Spleen (tissue), 11 donors: ENCODE data around the gene RRP1. TPM values are rescaled to one million over a fixed set of nuclear protein-coding genes. Genes with fewer than 3 reads are reported as not detected.

ENCODE experiments used
- DNase-seq: peaks from one replicate; pipeline ENCODE4 v3.0.0-alpha.2; 2020
- H3K27ac ChIP-seq, 8 donors: fragments of 200-600 bp; sonication (generic) in 7 of 8; 1 replicate in 4 of 8; 2 replicates in 4 of 8; pipeline versions ENCODE4 v1.5.0 to v1.8.0; 2016 to 2021; ENCODE audit warnings: inconsistent platforms in 4 of 8, mild to moderate bottlenecking in 4 of 8, moderate library complexity in 1 of 8
- H3K27me3 ChIP-seq, 7 donors: fragments of 200-600 bp; sonication (generic) in 6 of 7; replicated peaks in 1 of 7; 1 replicate in 4 of 7; 2 replicates in 3 of 7; pipeline versions ENCODE4 v1.5.0 to v1.8.0; 2016 to 2021; ENCODE audit warnings: inconsistent platforms in 3 of 7, mild to moderate bottlenecking in 1 of 7
- H3K36me3 ChIP-seq, 6 donors: fragments of 200-600 bp; sonication (generic) in 5 of 6; 1 replicate in 4 of 6; 2 replicates in 2 of 6; pipeline versions ENCODE4 v1.5.0 to v1.8.0; 2016 to 2021; ENCODE audit warnings: inconsistent platforms in 2 of 6
- H3K4me1 ChIP-seq, 6 donors: fragments of 200-600 bp; sonication (generic) in 5 of 6; 1 replicate in 3 of 6; 2 replicates in 3 of 6; pipeline versions ENCODE4 v1.5.0 to v1.8.0; 2016 to 2021; ENCODE audit warnings: inconsistent platforms in 3 of 6
- H3K4me3 ChIP-seq, 8 donors: fragments of 200-600 bp; sonication (generic) in 7 of 8; 1 replicate in 4 of 8; 2 replicates in 4 of 8; pipeline versions ENCODE4 v1.5.0 to v1.8.0; 2016 to 2021; ENCODE audit warnings: inconsistent platforms in 4 of 8, mild to moderate bottlenecking in 4 of 8, moderate library complexity in 2 of 8
- H3K9me3 ChIP-seq, 8 donors: fragments of 200-600 bp; sonication (generic) in 7 of 8; 1 replicate in 4 of 8; 2 replicates in 4 of 8; pipeline versions ENCODE4 v1.5.0 to v1.8.0; 2016 to 2021; ENCODE audit warnings: inconsistent platforms in 4 of 8
- POLR2A ChIP-seq, 3 donors: fragments of 450-650 bp; IDR thresholded peaks; one replicate each; pipeline ENCODE4 v1.5.1; 2017; ENCODE audit warnings: antibody characterized with exemption in 3 of 3, mild to moderate bottlenecking in 1 of 3
- POLR2AphosphoS5 ChIP-seq, 3 donors: sonication (generic); formaldehyde crosslinking; IDR thresholded peaks; one replicate each; pipeline ENCODE4 v1.5.1; 2017; ENCODE audit warnings: antibody characterized with exemption in 3 of 3
- WGBS, 5 donors: extraction: QIAGEN DNeasy Blood & Tissue Kit in 3 of 5; methylation state at CpG; one replicate each; pipeline versions ENCODE4 v1.1.5 to v1.1.7; 2013 to 2018; 5-methylcytosine and 5-hydroxymethylcytosine counted together
- intact Hi-C: fragments of 100-400 bp; cut with DNase I; formaldehyde crosslinking; loops from one replicate; pipeline ENCODE4 v1.15.0; 2023; ENCODE audit warnings: low total_unique reads
- polyA plus RNA-seq, 3 donors: library from polyadenylated mRNA; stranded (reverse); fragments of 200-250 nt; gene quantifications; one replicate each; pipeline ENCODE4 v1.2.1, GENCODE V29; 2013
- total RNA-seq, 7 donors: library from RNA; depleted of rRNA in 3 of 7; stranded (reverse); fragments of >200 nt in 3 of 7; fragmentation: NEBNext Ultra II Directional in 4 of 7; extraction: Animal tissue kit (Norgen Biotek cat#: 25700) in 4 of 7; gene quantifications; one replicate each; pipeline versions ENCODE4 v1.1.0 to v1.2.1, GENCODE V29; 2016 to 2021
- TF ChIP-seq, protein P1 (sequence below), 11 experiments: fragments of 200-600 bp in 7 of 11; fragments of 450-650 bp in 4 of 11; sonication (generic) in 4 of 11; IDR thresholded peaks in 8 of 11; conservative IDR thresholded peaks in 3 of 11; 1 replicate in 7 of 11; 2 replicates in 4 of 11; pipeline versions ENCODE4 v1.4.0 to v1.8.0; 2016 to 2021; ENCODE audit warnings: antibody characterized with exemption in 11 of 11, inconsistent platforms in 4 of 11, mild to moderate bottlenecking in 1 of 11
- donor health status: healthy with polysubstance abuse.
- donor health status: DM: no; HTN: no; CAD: no; lungs with moderate emphysema.
- donor health status: DM: no; HTN: no; CAD: no.
- donor health status: Bipolar disorder and iron deficiency.
- donor health status: healthy.
- donor health status: DM: no; HTN: no; CAD: no.
- donor health status: DM: yes; HTN: yes; CAD: no.

The RRP1 gene
- total and polyA plus RNA-seq, 10 donors = 11.5 to 26.9 (median 18.6) TPM

DNA sequence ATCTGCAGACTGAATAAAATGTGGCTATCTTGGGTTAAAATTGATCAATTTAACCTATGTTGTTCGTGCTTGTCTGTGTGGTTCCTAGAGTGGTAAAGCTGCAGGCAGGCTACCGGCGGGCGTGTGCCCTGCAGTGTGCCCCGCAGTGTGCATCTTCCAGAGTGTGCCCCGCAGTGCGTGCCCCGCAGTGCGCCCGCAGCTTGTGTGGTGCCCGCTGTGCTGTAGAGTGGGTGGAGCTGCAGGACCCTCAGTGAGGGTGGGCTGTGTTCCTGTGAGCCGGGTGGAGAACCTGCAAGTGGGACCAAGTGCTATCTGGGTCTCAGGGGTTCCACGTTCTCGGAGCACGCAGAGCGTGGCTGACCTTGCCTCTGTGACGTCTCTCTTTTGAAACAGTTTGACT lies 10.7 kb downstream of the RRP1 start:
- H3K27ac ChIP-seq = no peak overlapping the region
- H3K4me1 ChIP-seq = peaks cover 0 to 16% (median 8%) of the 10 kb centered on the region in 6 donors
- no peaks in the 10 kb centered on the region for H3K9me3 ChIP-seq
- TF ChIP-seq POLR2A (IDR thresholded peaks at IDR 0.05) (no peak), POLR2AphosphoS5 (IDR thresholded peaks at IDR 0.05) (no peak)
- TF ChIP-seq, protein P1, sequence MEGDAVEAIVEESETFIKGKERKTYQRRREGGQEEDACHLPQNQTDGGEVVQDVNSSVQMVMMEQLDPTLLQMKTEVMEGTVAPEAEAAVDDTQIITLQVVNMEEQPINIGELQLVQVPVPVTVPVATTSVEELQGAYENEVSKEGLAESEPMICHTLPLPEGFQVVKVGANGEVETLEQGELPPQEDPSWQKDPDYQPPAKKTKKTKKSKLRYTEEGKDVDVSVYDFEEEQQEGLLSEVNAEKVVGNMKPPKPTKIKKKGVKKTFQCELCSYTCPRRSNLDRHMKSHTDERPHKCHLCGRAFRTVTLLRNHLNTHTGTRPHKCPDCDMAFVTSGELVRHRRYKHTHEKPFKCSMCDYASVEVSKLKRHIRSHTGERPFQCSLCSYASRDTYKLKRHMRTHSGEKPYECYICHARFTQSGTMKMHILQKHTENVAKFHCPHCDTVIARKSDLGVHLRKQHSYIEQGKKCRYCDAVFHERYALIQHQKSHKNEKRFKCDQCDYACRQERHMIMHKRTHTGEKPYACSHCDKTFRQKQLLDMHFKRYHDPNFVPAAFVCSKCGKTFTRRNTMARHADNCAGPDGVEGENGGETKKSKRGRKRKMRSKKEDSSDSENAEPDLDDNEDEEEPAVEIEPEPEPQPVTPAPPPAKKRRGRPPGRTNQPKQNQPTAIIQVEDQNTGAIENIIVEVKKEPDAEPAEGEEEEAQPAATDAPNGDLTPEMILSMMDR (IDR thresholded peaks at IDR 0.05 in 8 of 11, conservative IDR thresholded peaks at IDR 0.05 in 3 of 11) = no peak
- peaks cover 4 to 98% (median 93%) of the 10 kb centered on the region in 6 donors for H3K36me3 ChIP-seq
- no peak overlapping the region for H3K4me3 ChIP-seq
- intact Hi-C loops = no loop called here
- DNase-seq = peak; percentile 70
- H3K27me3 ChIP-seq = no peaks in the 10 kb centered on the region
- WGBS, 5 donors = 95 to 97% (median 96%) methylated on average over 13 to 17 of the region's 17 CpGs

DNA sequence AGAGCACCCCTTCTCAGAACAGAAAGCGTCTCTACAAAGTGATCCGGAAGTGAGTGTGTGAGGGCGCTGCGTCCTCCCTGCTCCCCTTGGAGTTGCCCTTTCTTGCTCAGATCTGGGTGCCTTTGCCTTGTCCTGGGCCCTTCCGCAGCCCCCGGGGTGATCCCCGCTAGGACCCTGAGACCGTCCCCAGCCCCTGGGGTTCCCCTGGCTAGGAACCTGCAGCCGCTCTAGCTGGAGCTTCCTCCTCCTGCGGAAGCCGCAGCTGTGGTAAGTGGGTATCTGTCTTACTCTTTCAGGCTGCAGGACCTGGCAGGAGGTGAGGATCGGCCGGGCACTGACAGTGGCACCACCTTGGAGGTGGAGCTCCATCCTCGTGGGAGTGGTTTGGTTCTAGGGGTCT lies 11.2 kb downstream of the RRP1 start:
- intact Hi-C loops = no loop called here
- DNase-seq = peak; percentile 71
- peaks cover 3 to 94% (median 88%) of the 10 kb centered on the region in 6 donors for H3K36me3 ChIP-seq

DNA sequence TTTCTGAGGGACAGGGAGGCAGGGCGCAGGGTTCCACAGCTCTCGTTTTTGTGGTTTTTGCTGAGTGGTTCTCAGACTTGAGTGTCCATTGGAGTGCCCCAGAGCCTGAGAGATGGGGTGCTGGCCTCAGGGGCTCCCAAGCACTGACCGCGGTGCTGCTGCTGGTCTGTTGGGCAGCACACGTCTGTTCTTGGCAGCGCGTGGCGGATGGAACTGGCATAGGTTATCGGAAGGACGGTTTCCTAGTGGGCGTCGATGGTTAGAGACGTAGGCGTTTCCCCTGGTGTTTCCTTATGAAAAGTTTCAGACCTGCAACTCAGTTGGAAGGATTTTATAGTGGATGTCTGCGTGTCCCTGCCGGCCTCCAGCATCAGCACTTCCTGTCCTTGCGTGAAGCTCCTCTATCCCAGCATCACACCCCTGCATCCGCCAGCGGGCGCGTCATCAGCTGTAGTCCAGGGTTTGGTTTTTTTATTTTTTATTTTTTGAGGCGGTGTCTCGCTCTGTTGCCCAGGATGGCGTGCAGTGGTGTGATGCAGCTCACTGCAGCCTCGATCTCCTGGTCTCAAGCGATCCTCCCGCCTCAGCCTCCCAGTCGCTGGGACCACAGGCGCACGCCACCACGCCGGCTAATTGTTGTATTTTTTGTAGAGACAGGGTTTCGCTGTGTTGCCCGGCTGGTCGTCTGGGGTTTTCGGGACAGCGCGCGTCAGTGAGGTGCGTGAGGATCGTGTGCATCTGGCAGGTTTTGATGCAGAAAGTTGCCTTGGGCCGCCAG lies 11.8 kb downstream of the RRP1 start:
- whole genome bisulfite sequencing, 5 donors = 91 to 94% (median 91%) methylated on average over 42 of the region's 42 CpGs
- H3K36me3 ChIP-seq = peaks cover 0 to 91% (median 82%) of the 10 kb centered on the region in 6 donors

More for the DNA sequence above, 11.2 kb downstream of the RRP1 start:
- Histone ChIP-seq H3K27ac (no peak overlapping the region), H3K4me3 (no peak overlapping the region), H3K4me1 (peaks cover 0 to 17% (median 12%) of the 10 kb centered on the region in 6 donors), H3K9me3 (no peaks in the 10 kb centered on the region), H3K27me3 (no peaks in the 10 kb centered on the region)
- TF ChIP-seq POLR2AphosphoS5 (IDR thresholded peaks at IDR 0.05) (no peak), POLR2A (IDR thresholded peaks at IDR 0.05) (no peak)
- TF ChIP-seq, protein P1 (IDR thresholded peaks at IDR 0.05 in 8 of 11, conservative IDR thresholded peaks at IDR 0.05 in 3 of 11) = no peak
- 91 to 98% (median 94%) methylated on average over 14 of the region's 14 CpGs for WGBS, 5 donors

More for the DNA sequence above, 11.8 kb downstream of the RRP1 start:
- TF ChIP-seq POLR2A (IDR thresholded peaks at IDR 0.05) (no peak), POLR2AphosphoS5 (IDR thresholded peaks at IDR 0.05) (peak; percentile 19 to 53 (median 27))
- TF ChIP-seq, protein P1 (IDR thresholded peaks at IDR 0.05 in 8 of 11, conservative IDR thresholded peaks at IDR 0.05 in 3 of 11) = no peak
- intact Hi-C loops = no loop called here
- DNase-seq = peak; percentile 74
- Histone ChIP-seq H3K9me3 (no peaks in the 10 kb centered on the region), H3K27me3 (no peaks in the 10 kb centered on the region), H3K27ac (peak overlapping the region in 2 of 8 donors; percentile 13 to 23), H3K4me1 (peaks cover 0 to 22% (median 18%) of the 10 kb centered on the region in 6 donors), H3K4me3 (no peak overlapping the region)
